Gastrocnemius medialis (tissue), 4 donors: ENCODE measurements around the gene RPL31.

Source experiments
- CTCF ChIP-seq, 5 experiments: fragments of 450-650 bp in 3 of 5; fragments of 200-600 bp in 2 of 5; sonication (generic) in 2 of 5; IDR thresholded peaks in 4 of 5; conservative IDR thresholded peaks in 1 of 5; 1 replicate in 4 of 5; 2 replicates in 1 of 5; pipeline ENCODE4 v1.5.1; 2016 to 2019; ENCODE audit warnings: antibody characterized with exemption in 5 of 5, mild to moderate bottlenecking in 3 of 5, moderate library complexity in 3 of 5
- POLR2A ChIP-seq, 2 donors: fragments of 450-650 bp; IDR thresholded peaks; one replicate each; pipeline ENCODE4 v1.6.1; 2017; ENCODE audit warnings: antibody characterized with exemption in 2 of 2, mild to moderate bottlenecking in 2 of 2, moderate library complexity in 2 of 2

- TF ChIP-seq CTCF (IDR thresholded peaks at IDR 0.05 in 4 of 5, conservative IDR thresholded peaks at IDR 0.05 in 1 of 5) = no peak
- no peak for TF ChIP-seq POLR2A (IDR thresholded peaks at IDR 0.05)
These were observed 46.0 kb upstream of the RPL31 start for GRCh38 chr2:100956081-100956480.
